WERI-Rb-1 (cell line): Measurements from ENCODE around the gene PLA2G5.

ENCODE experiments used
- DNase-seq: peaks from one replicate; pipeline ENCODE4 v3.0.0-alpha.2; 2020
- H3K27ac ChIP-seq: fragments of 250-450 bp; sonication (Bioruptor Pico); 2 replicates; pipeline ENCODE4 v1.5.1; 2020; ENCODE audit warnings: mild to moderate bottlenecking, moderate library complexity
- H3K27me3 ChIP-seq: fragments of 250-450 bp; sonication (Bioruptor Pico); 2 replicates; pipeline ENCODE4 v1.5.1; 2021; ENCODE audit warnings: mild to moderate bottlenecking, low read depth, moderate library complexity; ENCODE audit not compliant: insufficient read depth, severe bottlenecking
- H3K36me3 ChIP-seq: fragments of 250-450 bp; sonication (Bioruptor Pico); 2 replicates; pipeline ENCODE4 v1.5.1; 2020; ENCODE audit warnings: mild to moderate bottlenecking, moderate library complexity
- H3K4me3 ChIP-seq: 2 replicates; pipeline ENCODE4 v1.5.1; 2011; ENCODE audit warnings: low read depth, mild to moderate bottlenecking, control low read depth, low read length
- H3K9me3 ChIP-seq: fragments of 250-450 bp; sonication (Bioruptor Pico); 2 replicates; pipeline ENCODE4 v1.5.1; 2021; ENCODE audit warnings: mild to moderate bottlenecking, moderate library complexity; ENCODE audit not compliant: severe bottlenecking
- TF ChIP-seq, protein P1 (sequence below): IDR thresholded peaks from 2 replicates; pipeline ENCODE4 v1.5.1; 2011; ENCODE audit warnings: low read depth, mild to moderate bottlenecking, control low read depth, inconsistent platforms, low read length

Gene PLA2G5

GRCh38 chr1:20081353-20081810 lies 11.4 kb downstream of the PLA2G5 start:
- H3K27me3 ChIP-seq: no peaks in the 10 kb centered on the region
- no peak overlapping the region for H3K27ac ChIP-seq
- no peaks in the 10 kb centered on the region for H3K36me3 ChIP-seq
- no peak overlapping the region for H3K4me3 ChIP-seq
- DNase-seq: no peak
- TF ChIP-seq, protein P1, sequence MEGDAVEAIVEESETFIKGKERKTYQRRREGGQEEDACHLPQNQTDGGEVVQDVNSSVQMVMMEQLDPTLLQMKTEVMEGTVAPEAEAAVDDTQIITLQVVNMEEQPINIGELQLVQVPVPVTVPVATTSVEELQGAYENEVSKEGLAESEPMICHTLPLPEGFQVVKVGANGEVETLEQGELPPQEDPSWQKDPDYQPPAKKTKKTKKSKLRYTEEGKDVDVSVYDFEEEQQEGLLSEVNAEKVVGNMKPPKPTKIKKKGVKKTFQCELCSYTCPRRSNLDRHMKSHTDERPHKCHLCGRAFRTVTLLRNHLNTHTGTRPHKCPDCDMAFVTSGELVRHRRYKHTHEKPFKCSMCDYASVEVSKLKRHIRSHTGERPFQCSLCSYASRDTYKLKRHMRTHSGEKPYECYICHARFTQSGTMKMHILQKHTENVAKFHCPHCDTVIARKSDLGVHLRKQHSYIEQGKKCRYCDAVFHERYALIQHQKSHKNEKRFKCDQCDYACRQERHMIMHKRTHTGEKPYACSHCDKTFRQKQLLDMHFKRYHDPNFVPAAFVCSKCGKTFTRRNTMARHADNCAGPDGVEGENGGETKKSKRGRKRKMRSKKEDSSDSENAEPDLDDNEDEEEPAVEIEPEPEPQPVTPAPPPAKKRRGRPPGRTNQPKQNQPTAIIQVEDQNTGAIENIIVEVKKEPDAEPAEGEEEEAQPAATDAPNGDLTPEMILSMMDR: no peak
- no peaks in the 10 kb centered on the region for H3K9me3 ChIP-seq

DNA sequence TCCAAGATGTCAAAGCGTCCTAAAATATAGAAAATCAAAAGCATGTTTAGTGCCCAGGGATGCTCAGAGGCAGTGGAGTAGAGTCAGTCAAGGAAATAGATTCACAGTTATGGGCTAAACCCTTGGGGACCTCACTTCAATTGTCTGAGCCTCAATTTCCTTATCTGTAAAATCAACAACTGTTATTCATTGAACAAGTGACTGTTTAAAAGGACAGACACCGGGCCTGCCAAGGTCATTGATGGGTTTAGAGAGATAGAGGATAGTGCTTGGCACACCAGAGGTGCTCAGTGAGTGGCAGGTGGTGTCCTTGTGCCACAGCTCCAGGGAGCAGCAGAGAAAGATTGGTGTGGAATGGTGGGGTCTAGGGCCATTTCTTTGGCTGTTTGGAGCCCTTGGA lies 12.8 kb downstream of the PLA2G5 start:
- no peaks in the 10 kb centered on the region for H3K27me3 ChIP-seq
- no peaks in the 10 kb centered on the region for H3K9me3 ChIP-seq
- H3K4me3 ChIP-seq: no peak overlapping the region
- H3K36me3 ChIP-seq: no peaks in the 10 kb centered on the region
- TF ChIP-seq, protein P1: no peak
- DNase-seq: no peak
- no peak overlapping the region for H3K27ac ChIP-seq

DNA sequence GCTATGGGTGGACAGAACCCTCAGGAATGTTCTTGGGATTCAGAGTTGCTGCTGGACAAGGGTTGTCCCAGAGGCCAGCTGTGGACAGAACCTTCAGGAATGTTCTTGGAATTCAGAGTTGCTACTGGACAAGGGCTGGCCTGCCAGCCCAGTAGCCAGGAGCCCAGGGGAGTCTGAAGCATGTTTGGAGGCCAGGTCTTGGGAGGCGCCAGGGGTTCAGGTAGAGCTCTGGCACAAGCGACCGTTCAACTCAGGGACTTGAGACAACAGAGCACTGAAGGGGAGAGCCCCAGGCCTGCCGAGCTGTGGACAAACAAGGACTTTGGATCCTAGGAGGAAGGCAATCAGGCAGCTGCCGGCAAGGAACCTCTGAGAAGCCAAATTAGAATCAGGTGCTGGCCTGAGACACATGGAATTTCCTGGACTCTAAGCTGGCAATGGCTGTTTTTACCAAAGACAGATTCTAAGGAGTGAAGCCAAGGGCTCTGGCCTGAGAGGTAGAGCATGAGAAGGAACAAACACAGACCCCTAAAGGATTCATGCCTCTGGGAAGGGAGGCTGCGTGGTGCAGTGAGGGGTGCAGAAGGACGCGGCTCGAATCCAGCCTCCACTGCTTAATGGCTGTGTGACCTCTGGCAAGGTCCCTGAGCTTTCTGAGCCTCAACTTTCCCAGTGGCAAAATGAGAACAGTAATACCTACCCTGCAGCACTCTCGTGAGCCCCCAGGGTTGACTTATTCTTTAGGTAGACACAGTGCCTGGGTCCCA lies 13.4 kb downstream of the PLA2G5 start:
- Histone ChIP-seq H3K9me3 (no peaks in the 10 kb centered on the region), H3K36me3 (no peaks in the 10 kb centered on the region), H3K4me3 (no peak overlapping the region), H3K27me3 (no peaks in the 10 kb centered on the region), H3K27ac (no peak overlapping the region)
- DNase-seq: no peak
- TF ChIP-seq, protein P1: no peak

GRCh38 chr1:20086800-20087199 lies 16.8 kb downstream of the PLA2G5 start:
- no peak for DNase-seq
- no peaks in the 10 kb centered on the region for H3K9me3 ChIP-seq
- H3K4me3 ChIP-seq: no peak overlapping the region
- H3K27ac ChIP-seq: no peak overlapping the region
- TF ChIP-seq, protein P1: no peak
- no peaks in the 10 kb centered on the region for H3K36me3 ChIP-seq
- H3K27me3 ChIP-seq: no peaks in the 10 kb centered on the region

DNA sequence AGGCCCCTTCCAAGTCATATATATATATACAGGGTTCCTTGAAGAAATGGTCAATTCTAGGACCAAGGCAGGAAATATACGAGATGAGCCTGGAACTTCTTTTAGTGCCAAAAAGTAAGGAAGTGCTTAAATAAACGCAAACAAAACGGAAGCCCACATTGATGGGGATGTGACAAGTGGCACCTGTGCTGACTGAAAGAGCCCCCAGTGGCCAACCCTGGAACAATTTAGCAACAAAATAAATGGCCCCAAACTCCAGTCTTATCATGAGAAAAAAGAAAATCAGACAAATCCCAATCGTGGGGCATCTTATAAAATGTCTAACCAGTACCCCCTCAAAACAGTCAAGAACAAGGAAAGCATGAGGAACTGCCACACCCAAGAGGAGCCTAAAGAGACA lies 17.7 kb downstream of the PLA2G5 start:
- H3K36me3 ChIP-seq: no peaks in the 10 kb centered on the region
- H3K27me3 ChIP-seq: peaks cover 2% of the 10 kb centered on the region
- no peak overlapping the region for H3K27ac ChIP-seq
- TF ChIP-seq, protein P1: peak; percentile 35; the same call in 1 of the 2 replicates
- no peaks in the 10 kb centered on the region for H3K9me3 ChIP-seq
- no peak for DNase-seq
- no peak overlapping the region for H3K4me3 ChIP-seq
